Spleen (tissue), 11 donors: ENCODE measurements around the gene PPM1A. TPM values are rescaled to one million over a fixed set of nuclear protein-coding genes. Genes with fewer than 3 reads are reported as not detected.

Experiments
- DNase-seq: peaks from one replicate; pipeline ENCODE4 v3.0.0-alpha.2; 2020
- H3K27ac ChIP-seq, 8 donors: fragments of 200-600 bp; sonication (generic) in 7 of 8; 1 replicate in 4 of 8; 2 replicates in 4 of 8; pipeline versions ENCODE4 v1.5.0 to v1.8.0; 2016 to 2021; ENCODE audit warnings: inconsistent platforms in 4 of 8, mild to moderate bottlenecking in 4 of 8, moderate library complexity in 1 of 8
- H3K27me3 ChIP-seq, 7 donors: fragments of 200-600 bp; sonication (generic) in 6 of 7; replicated peaks in 1 of 7; 1 replicate in 4 of 7; 2 replicates in 3 of 7; pipeline versions ENCODE4 v1.5.0 to v1.8.0; 2016 to 2021; ENCODE audit warnings: inconsistent platforms in 3 of 7, mild to moderate bottlenecking in 1 of 7
- H3K36me3 ChIP-seq, 6 donors: fragments of 200-600 bp; sonication (generic) in 5 of 6; 1 replicate in 4 of 6; 2 replicates in 2 of 6; pipeline versions ENCODE4 v1.5.0 to v1.8.0; 2016 to 2021; ENCODE audit warnings: inconsistent platforms in 2 of 6
- H3K4me1 ChIP-seq, 6 donors: fragments of 200-600 bp; sonication (generic) in 5 of 6; 1 replicate in 3 of 6; 2 replicates in 3 of 6; pipeline versions ENCODE4 v1.5.0 to v1.8.0; 2016 to 2021; ENCODE audit warnings: inconsistent platforms in 3 of 6
- H3K4me3 ChIP-seq, 8 donors: fragments of 200-600 bp; sonication (generic) in 7 of 8; 1 replicate in 4 of 8; 2 replicates in 4 of 8; pipeline versions ENCODE4 v1.5.0 to v1.8.0; 2016 to 2021; ENCODE audit warnings: inconsistent platforms in 4 of 8, mild to moderate bottlenecking in 4 of 8, moderate library complexity in 2 of 8
- H3K9me3 ChIP-seq, 8 donors: fragments of 200-600 bp; sonication (generic) in 7 of 8; 1 replicate in 4 of 8; 2 replicates in 4 of 8; pipeline versions ENCODE4 v1.5.0 to v1.8.0; 2016 to 2021; ENCODE audit warnings: inconsistent platforms in 4 of 8
- POLR2A ChIP-seq, 3 donors: fragments of 450-650 bp; IDR thresholded peaks; one replicate each; pipeline ENCODE4 v1.5.1; 2017; ENCODE audit warnings: antibody characterized with exemption in 3 of 3, mild to moderate bottlenecking in 1 of 3
- POLR2AphosphoS5 ChIP-seq, 3 donors: sonication (generic); formaldehyde crosslinking; IDR thresholded peaks; one replicate each; pipeline ENCODE4 v1.5.1; 2017; ENCODE audit warnings: antibody characterized with exemption in 3 of 3
- WGBS, 5 donors: extraction: QIAGEN DNeasy Blood & Tissue Kit in 3 of 5; methylation state at CpG; one replicate each; pipeline versions ENCODE4 v1.1.5 to v1.1.7; 2013 to 2018; 5-methylcytosine and 5-hydroxymethylcytosine counted together
- intact Hi-C: fragments of 100-400 bp; cut with DNase I; formaldehyde crosslinking; loops from one replicate; pipeline ENCODE4 v1.15.0; 2023; ENCODE audit warnings: low total_unique reads
- polyA plus RNA-seq, 3 donors: library from polyadenylated mRNA; stranded (reverse); fragments of 200-250 nt; gene quantifications; one replicate each; pipeline ENCODE4 v1.2.1, GENCODE V29; 2013
- total RNA-seq, 7 donors: library from RNA; depleted of rRNA in 3 of 7; stranded (reverse); fragments of >200 nt in 3 of 7; fragmentation: NEBNext Ultra II Directional in 4 of 7; extraction: Animal tissue kit (Norgen Biotek cat#: 25700) in 4 of 7; gene quantifications; one replicate each; pipeline versions ENCODE4 v1.1.0 to v1.2.1, GENCODE V29; 2016 to 2021
- TF ChIP-seq, protein P1 (sequence below), 11 experiments: fragments of 200-600 bp in 7 of 11; fragments of 450-650 bp in 4 of 11; sonication (generic) in 4 of 11; IDR thresholded peaks in 8 of 11; conservative IDR thresholded peaks in 3 of 11; 1 replicate in 7 of 11; 2 replicates in 4 of 11; pipeline versions ENCODE4 v1.4.0 to v1.8.0; 2016 to 2021; ENCODE audit warnings: antibody characterized with exemption in 11 of 11, inconsistent platforms in 4 of 11, mild to moderate bottlenecking in 1 of 11
- donor health status: healthy with polysubstance abuse.
- donor health status: DM: no; HTN: no; CAD: no; lungs with moderate emphysema.
- donor health status: DM: no; HTN: no; CAD: no.
- donor health status: Bipolar disorder and iron deficiency.
- donor health status: healthy.
- donor health status: DM: no; HTN: no; CAD: no.
- donor health status: DM: yes; HTN: yes; CAD: no.

The PPM1A gene
- total and polyA plus RNA-seq, 10 donors, result 15.5 to 63.0 (median 45.0) TPM

DNA sequence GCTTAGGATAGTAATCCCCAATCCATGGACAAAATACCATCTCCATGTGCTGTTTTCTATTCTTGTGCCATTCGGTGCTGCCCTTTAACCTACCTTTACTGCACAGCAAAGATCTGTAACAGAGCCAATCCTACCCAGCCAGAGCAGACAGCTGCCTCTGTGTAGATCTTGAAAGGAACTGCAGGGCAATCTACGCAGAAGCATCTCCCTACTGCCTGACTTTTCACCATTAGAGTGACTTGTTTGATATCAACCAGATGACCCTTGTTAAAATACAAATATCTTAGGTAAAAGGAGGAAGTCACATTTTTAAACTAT, 33.9 kb upstream of the PPM1A start:
- TF ChIP-seq, protein P1, sequence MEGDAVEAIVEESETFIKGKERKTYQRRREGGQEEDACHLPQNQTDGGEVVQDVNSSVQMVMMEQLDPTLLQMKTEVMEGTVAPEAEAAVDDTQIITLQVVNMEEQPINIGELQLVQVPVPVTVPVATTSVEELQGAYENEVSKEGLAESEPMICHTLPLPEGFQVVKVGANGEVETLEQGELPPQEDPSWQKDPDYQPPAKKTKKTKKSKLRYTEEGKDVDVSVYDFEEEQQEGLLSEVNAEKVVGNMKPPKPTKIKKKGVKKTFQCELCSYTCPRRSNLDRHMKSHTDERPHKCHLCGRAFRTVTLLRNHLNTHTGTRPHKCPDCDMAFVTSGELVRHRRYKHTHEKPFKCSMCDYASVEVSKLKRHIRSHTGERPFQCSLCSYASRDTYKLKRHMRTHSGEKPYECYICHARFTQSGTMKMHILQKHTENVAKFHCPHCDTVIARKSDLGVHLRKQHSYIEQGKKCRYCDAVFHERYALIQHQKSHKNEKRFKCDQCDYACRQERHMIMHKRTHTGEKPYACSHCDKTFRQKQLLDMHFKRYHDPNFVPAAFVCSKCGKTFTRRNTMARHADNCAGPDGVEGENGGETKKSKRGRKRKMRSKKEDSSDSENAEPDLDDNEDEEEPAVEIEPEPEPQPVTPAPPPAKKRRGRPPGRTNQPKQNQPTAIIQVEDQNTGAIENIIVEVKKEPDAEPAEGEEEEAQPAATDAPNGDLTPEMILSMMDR (IDR thresholded peaks at IDR 0.05 in 8 of 11, conservative IDR thresholded peaks at IDR 0.05 in 3 of 11), result no peak
- TF ChIP-seq POLR2AphosphoS5 (IDR thresholded peaks at IDR 0.05), result no peak
- no peak for TF ChIP-seq POLR2A (IDR thresholded peaks at IDR 0.05)
- intact Hi-C loops, result no loop called here
- Histone ChIP-seq H3K4me3 (no peak overlapping the region), H3K36me3 (no peaks in the 10 kb centered on the region), H3K27me3 (no peaks in the 10 kb centered on the region), H3K27ac (no peak overlapping the region), H3K9me3 (no peaks in the 10 kb centered on the region), H3K4me1 (peaks cover 0 to 10% (median 4%) of the 10 kb centered on the region in 6 donors)
- no peak for DNase-seq
- 89 to 95% (median 94%) methylated on average over 2 of the region's 2 CpGs for WGBS, 5 donors

DNA sequence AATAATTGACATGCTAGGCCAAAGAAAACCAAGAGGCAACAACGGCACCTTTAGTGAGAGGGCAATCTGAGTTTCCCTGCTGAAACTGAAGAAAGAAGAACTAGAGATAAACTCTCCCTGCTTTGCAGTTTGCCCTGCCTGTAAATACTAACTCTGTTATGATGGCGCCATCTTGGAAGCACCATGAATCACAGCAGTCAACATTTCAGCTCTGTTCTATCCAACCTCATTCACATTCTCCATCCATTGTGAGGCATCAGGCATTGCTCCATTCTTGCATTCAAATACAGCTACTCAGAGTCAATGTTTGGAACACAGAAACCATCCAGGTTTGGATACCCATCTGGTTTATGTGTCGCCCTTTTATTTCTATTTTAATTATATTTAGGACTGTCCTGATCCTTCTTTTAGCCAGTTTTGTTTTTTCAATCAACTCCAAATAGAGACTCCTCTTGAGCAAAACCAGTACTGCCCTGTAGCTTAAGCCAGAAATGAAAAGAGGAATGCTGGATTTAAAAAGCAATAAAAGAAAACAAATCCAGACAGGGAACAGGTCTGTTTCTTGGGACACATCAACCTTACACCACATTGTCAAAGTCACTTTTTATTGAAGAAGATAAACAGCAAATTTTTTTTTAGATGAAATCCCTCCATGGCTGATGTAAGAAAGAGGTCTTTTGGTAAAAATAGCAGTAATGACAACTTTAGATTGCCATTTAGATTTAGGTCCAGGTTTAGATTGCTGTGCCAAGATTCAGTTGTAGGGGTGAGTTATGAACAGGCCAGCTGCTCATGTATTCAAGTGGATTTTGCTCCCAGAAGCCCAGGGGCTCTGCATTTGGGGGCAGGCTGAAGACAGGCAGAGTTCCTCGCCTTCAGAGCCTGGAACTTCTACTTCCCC, 33.3 kb upstream of the PPM1A start:
- H3K4me3 ChIP-seq, result no peak overlapping the region
- H3K36me3 ChIP-seq, result no peaks in the 10 kb centered on the region
- no peak overlapping the region for H3K27ac ChIP-seq
- no peaks in the 10 kb centered on the region for H3K27me3 ChIP-seq
- WGBS, 5 donors, result 83 to 94% (median 90%) methylated on average over 4 of the region's 4 CpGs
- H3K4me1 ChIP-seq, result peaks cover 0 to 10% (median 4%) of the 10 kb centered on the region in 6 donors
- DNase-seq, result no peak
- intact Hi-C loops, result no loop called here
- no peaks in the 10 kb centered on the region for H3K9me3 ChIP-seq
- TF ChIP-seq POLR2A (IDR thresholded peaks at IDR 0.05) (no peak), POLR2AphosphoS5 (IDR thresholded peaks at IDR 0.05) (no peak)
- TF ChIP-seq, protein P1 (IDR thresholded peaks at IDR 0.05 in 8 of 11, conservative IDR thresholded peaks at IDR 0.05 in 3 of 11), result no peak

DNA sequence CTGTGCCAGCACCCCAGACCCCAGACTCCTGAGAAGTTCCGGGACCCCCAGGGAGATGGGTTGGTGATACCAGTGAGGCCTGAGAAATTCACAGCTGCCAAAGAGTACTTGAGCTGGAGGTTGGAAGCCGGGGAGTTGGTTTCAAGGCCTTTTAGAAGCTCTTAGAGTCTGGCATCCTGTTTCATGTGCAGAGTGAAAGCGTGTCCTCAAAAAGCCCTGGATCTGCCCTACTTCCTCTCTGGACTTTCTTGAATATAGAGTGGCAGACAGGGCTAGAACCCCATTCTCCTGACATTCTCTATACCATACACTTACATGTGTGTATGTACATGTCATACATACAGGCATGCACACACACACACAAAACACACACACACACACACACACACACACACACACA, 31.3 kb upstream of the PPM1A start:
- TF ChIP-seq, protein P1 (IDR thresholded peaks at IDR 0.05 in 8 of 11, conservative IDR thresholded peaks at IDR 0.05 in 3 of 11), result no peak
- TF ChIP-seq POLR2AphosphoS5 (IDR thresholded peaks at IDR 0.05) (no peak), POLR2A (IDR thresholded peaks at IDR 0.05) (no peak)
- intact Hi-C loops, result no loop called here
- H3K4me3 ChIP-seq, result no peak overlapping the region
- peaks cover 0 to 10% (median 4%) of the 10 kb centered on the region in 6 donors for H3K4me1 ChIP-seq
- H3K27me3 ChIP-seq, result no peaks in the 10 kb centered on the region
- 57 to 68% (median 60%) methylated on average over 3 of the region's 3 CpGs for WGBS, 5 donors
- no peaks in the 10 kb centered on the region for H3K9me3 ChIP-seq
- H3K36me3 ChIP-seq, result no peaks in the 10 kb centered on the region
- H3K27ac ChIP-seq, result peak overlapping the region in 3 of 8 donors; percentile 18 to 59 (median 52)
- DNase-seq, result no peak

DNA sequence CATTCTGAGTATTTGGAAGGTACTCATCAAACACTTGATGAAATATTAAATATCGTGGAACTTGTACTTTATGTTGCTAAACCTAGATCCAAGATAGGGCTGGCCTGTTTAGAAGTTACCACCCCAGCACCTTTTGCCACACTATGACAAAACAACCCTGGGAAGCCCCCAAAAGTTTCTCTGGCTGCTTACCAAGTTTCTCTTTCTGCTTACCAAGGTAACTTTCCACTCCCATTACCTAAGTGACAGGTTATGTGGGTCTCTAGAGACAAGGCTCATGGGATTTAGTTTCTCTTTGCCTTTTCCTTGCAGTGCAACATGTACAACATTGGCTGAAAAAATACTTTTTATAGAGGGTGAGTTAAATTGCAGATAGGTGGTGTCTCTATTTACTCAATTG, 28.9 kb upstream of the PPM1A start:
- intact Hi-C loops, result no loop called here
- H3K27ac ChIP-seq, result no peak overlapping the region
- H3K4me3 ChIP-seq, result no peak overlapping the region
- 74 to 85% (median 81%) methylated on average over 1 of the region's 1 CpG for WGBS, 5 donors
- no peaks in the 10 kb centered on the region for H3K9me3 ChIP-seq
- no peaks in the 10 kb centered on the region for H3K36me3 ChIP-seq
- TF ChIP-seq POLR2AphosphoS5 (IDR thresholded peaks at IDR 0.05) (no peak), POLR2A (IDR thresholded peaks at IDR 0.05) (no peak)
- TF ChIP-seq, protein P1 (IDR thresholded peaks at IDR 0.05 in 8 of 11, conservative IDR thresholded peaks at IDR 0.05 in 3 of 11), result no peak
- DNase-seq, result no peak
- H3K4me1 ChIP-seq, result peaks cover 0 to 10% (median 4%) of the 10 kb centered on the region in 6 donors
- H3K27me3 ChIP-seq, result no peaks in the 10 kb centered on the region
